ENCODE results near the gene RAB44.

GRCh38 chr6:36776167-36776566 lies 78.5 kb downstream of the RAB44 start:
- TF ChIP-seq CTCF (IDR thresholded peaks at IDR 0.05) (no peak), POLR2A (IDR thresholded peaks at IDR 0.05) (no peak)

All from testis (tissue), 2 donors.